ENCODE data around the gene CERS6.

GRCh38 chr2:168814046-168814445 is 358.0 kb downstream of the CERS6 start:
- TF ChIP-seq EZH2 (IDR thresholded peaks at IDR 0.05; ENCODE audit: insufficient read depth, poor library complexity, severe bottlenecking) = no peak
- TF ChIP-seq EZH2phosphoT487 (IDR thresholded peaks at IDR 0.05; ENCODE audit: insufficient read depth, low read depth) = no peak
